ENCODE data around the gene TSKS.

- no peak for TF ChIP-seq POLR2A (IDR thresholded peaks at IDR 0.05)
- TF ChIP-seq, protein P1, sequence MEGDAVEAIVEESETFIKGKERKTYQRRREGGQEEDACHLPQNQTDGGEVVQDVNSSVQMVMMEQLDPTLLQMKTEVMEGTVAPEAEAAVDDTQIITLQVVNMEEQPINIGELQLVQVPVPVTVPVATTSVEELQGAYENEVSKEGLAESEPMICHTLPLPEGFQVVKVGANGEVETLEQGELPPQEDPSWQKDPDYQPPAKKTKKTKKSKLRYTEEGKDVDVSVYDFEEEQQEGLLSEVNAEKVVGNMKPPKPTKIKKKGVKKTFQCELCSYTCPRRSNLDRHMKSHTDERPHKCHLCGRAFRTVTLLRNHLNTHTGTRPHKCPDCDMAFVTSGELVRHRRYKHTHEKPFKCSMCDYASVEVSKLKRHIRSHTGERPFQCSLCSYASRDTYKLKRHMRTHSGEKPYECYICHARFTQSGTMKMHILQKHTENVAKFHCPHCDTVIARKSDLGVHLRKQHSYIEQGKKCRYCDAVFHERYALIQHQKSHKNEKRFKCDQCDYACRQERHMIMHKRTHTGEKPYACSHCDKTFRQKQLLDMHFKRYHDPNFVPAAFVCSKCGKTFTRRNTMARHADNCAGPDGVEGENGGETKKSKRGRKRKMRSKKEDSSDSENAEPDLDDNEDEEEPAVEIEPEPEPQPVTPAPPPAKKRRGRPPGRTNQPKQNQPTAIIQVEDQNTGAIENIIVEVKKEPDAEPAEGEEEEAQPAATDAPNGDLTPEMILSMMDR (IDR thresholded peaks at IDR 0.05), result no peak
Measured at GRCh38 chr19:49782515-49782914, 19.4 kb upstream of the TSKS start.
